HepG2 (cell line): Measurements from ENCODE around the gene OR4E2.

Experiments
- ERF ChIP-seq: IDR thresholded peaks from 2 replicates; pipeline ENCODE4 v1.6.1; 2018; ENCODE audit warnings: missing biosample characterization, missing genetic modification reagents
- FOXA3 ChIP-seq: IDR thresholded peaks from 2 replicates; pipeline ENCODE4 v1.6.1; 2016; ENCODE audit warnings: missing genetic modification reagents, missing compliant biosample characterization
- HNRNPH1 ChIP-seq: fragments of 200-400 bp; formaldehyde crosslinking; optimal IDR thresholded peaks from 2 replicates; pipeline ENCODE3; 2017; ENCODE audit warnings: mild to moderate bottlenecking, low read depth, low read length
- KLF11 ChIP-seq: IDR thresholded peaks from 2 replicates; pipeline ENCODE4 v1.6.1; 2016; ENCODE audit warnings: missing compliant biosample characterization
- RXRB ChIP-seq: IDR thresholded peaks from 2 replicates; pipeline ENCODE4 v1.6.1; 2016; ENCODE audit warnings: borderline replicate concordance, missing genetic modification reagents, missing compliant biosample characterization
- SIN3A ChIP-seq: IDR thresholded peaks from 2 replicates; pipeline ENCODE4 v1.6.1; 2011; ENCODE audit warnings: low read depth, mild to moderate bottlenecking, control low read depth, low read length, borderline replicate concordance
- SIN3B ChIP-seq: fragments of 150-350 bp; IDR thresholded peaks from 2 replicates; pipeline ENCODE4 v1.6.1; 2014; ENCODE audit warnings: low read length
- ZNF205 ChIP-seq: IDR thresholded peaks from 2 replicates; pipeline ENCODE4 v1.6.1; 2018; ENCODE audit warnings: missing biosample characterization, missing genetic modification reagents
- TF ChIP-seq, protein P1 (sequence below): sonication (generic); formaldehyde crosslinking; IDR thresholded peaks from 2 replicates; pipeline ENCODE4 v1.4.0; 2020; ENCODE audit warnings: mild to moderate bottlenecking, missing genetic modification reagents

DNA sequence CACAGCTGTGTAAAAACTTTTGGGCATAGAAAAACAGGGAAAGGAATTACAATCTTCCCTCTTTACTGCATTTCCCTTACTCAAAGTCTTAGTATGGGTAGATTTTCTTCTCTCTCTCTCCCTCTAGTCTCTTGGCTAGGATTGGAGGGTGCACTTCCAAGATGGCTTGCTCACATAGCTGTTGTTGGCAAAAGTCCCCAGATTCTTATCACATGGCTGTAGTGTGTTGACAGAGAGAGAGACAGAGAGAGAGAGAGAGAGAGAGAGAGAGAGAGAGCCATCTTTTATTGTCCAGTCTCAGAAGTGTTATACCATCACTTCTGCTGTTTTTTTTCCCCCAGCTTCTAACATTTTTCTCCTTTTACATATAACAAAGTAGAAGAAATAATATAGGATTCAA lies 6.3 kb upstream of the OR4E2 start:
- no peak for TF ChIP-seq SIN3B
- TF ChIP-seq ZNF205 (CRISPR knock-in tag) = no peak
- TF ChIP-seq FOXA3 (CRISPR knock-in tag) = no peak
- TF ChIP-seq, protein P1, sequence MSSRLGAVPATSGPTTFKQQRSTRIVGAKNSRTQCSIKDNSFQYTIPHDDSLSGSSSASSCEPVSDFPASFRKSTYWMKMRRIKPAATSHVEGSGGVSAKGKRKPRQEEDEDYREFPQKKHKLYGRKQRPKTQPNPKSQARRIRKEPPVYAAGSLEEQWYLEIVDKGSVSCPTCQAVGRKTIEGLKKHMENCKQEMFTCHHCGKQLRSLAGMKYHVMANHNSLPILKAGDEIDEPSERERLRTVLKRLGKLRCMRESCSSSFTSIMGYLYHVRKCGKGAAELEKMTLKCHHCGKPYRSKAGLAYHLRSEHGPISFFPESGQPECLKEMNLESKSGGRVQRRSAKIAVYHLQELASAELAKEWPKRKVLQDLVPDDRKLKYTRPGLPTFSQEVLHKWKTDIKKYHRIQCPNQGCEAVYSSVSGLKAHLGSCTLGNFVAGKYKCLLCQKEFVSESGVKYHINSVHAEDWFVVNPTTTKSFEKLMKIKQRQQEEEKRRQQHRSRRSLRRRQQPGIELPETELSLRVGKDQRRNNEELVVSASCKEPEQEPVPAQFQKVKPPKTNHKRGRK (CRISPR knock-in tag) = no peak
- no peak for TF ChIP-seq KLF11
- no peak for TF ChIP-seq ERF (CRISPR knock-in tag)
- TF ChIP-seq SIN3A = no peak
- TF ChIP-seq RXRB = no peak
- TF ChIP-seq HNRNPH1 = no peak
